HepG2 (cell line): ENCODE data around the gene RPAP3.

Experiments used
- ARNTL ChIP-seq: sonication (generic); formaldehyde crosslinking; IDR thresholded peaks from 2 replicates; pipeline ENCODE4 v1.4.0; 2020; ENCODE audit warnings: mild to moderate bottlenecking, missing genetic modification reagents
- CBX5 ChIP-seq: sonication (generic); formaldehyde crosslinking; IDR thresholded peaks from 2 replicates; pipeline ENCODE4 v1.4.0; 2020; ENCODE audit warnings: missing genetic modification reagents, borderline replicate concordance
- CEBPB ChIP-seq: IDR thresholded peaks from 2 replicates; pipeline ENCODE4 v1.6.1; 2011; ENCODE audit warnings: low read depth, low read length, improper control_type of control experiment, borderline replicate concordance
- FOXP1 ChIP-seq, 2 experiments: fragments of 450-650 bp in 1 of 2; IDR thresholded peaks; 2 replicates each; pipeline ENCODE4 v1.6.1; 2017 to 2018; ENCODE audit warnings: antibody characterized with exemption in 1 of 2
- RORA ChIP-seq: sonication (generic); formaldehyde crosslinking; IDR thresholded peaks from 2 replicates; pipeline ENCODE4 v1.5.0; 2020; ENCODE audit warnings: mild to moderate bottlenecking, missing genetic modification reagents, moderate library complexity
- SIN3A ChIP-seq: IDR thresholded peaks from 2 replicates; pipeline ENCODE4 v1.6.1; 2011; ENCODE audit warnings: low read depth, mild to moderate bottlenecking, control low read depth, low read length, borderline replicate concordance
- TOPORS ChIP-seq: sonication (generic); formaldehyde crosslinking; IDR thresholded peaks from 2 replicates; pipeline ENCODE4 v1.8.0; 2023; ENCODE audit warnings: mild to moderate bottlenecking, missing genetic modification reagents
- ZKSCAN8 ChIP-seq: IDR thresholded peaks from 2 replicates; pipeline ENCODE4 v1.6.1; 2016; ENCODE audit warnings: borderline replicate concordance, missing genetic modification reagents, missing compliant biosample characterization
- ZNF598 ChIP-seq: sonication (generic); formaldehyde crosslinking; IDR thresholded peaks from 2 replicates; pipeline ENCODE4 v1.5.1; 2020; ENCODE audit warnings: mild to moderate bottlenecking, missing genetic modification reagents, borderline replicate concordance
- TF ChIP-seq, protein P1 (sequence below), 2 experiments: fragments of 450-650 bp in 1 of 2; sonication (generic) in 1 of 2; formaldehyde crosslinking; IDR thresholded peaks; 2 replicates each; pipeline versions ENCODE4 v1.5.0 to v1.8.0; 2020 to 2022; ENCODE audit warnings: mild to moderate bottlenecking in 1 of 2, missing genetic modification reagents in 1 of 2
- TF ChIP-seq, protein P2 (sequence below): IDR thresholded peaks from 2 replicates; pipeline ENCODE4 v1.6.1; 2018; ENCODE audit warnings: missing genetic modification reagents
- TF ChIP-seq, protein P3 (sequence below), 2 experiments: sonication (generic) in 1 of 2; formaldehyde crosslinking in 1 of 2; IDR thresholded peaks; 2 replicates each; pipeline versions ENCODE4 v1.4.0 to v1.6.1; 2018 to 2020; ENCODE audit warnings: missing genetic modification reagents in 2 of 2, borderline replicate concordance in 1 of 2, low read depth in 1 of 2, mild to moderate bottlenecking in 1 of 2, missing biosample characterization in 1 of 2

- no peak for TF ChIP-seq CEBPB
- TF ChIP-seq CBX5 (CRISPR knock-in tag) = no peak
- no peak for TF ChIP-seq ZNF598 (CRISPR knock-in tag)
- TF ChIP-seq TOPORS (CRISPR knock-in tag) = no peak
- TF ChIP-seq, protein P1, sequence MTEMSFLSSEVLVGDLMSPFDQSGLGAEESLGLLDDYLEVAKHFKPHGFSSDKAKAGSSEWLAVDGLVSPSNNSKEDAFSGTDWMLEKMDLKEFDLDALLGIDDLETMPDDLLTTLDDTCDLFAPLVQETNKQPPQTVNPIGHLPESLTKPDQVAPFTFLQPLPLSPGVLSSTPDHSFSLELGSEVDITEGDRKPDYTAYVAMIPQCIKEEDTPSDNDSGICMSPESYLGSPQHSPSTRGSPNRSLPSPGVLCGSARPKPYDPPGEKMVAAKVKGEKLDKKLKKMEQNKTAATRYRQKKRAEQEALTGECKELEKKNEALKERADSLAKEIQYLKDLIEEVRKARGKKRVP (CRISPR knock-in tag; IDR thresholded peaks at IDR 0.05) = no peak
- TF ChIP-seq, protein P2, sequence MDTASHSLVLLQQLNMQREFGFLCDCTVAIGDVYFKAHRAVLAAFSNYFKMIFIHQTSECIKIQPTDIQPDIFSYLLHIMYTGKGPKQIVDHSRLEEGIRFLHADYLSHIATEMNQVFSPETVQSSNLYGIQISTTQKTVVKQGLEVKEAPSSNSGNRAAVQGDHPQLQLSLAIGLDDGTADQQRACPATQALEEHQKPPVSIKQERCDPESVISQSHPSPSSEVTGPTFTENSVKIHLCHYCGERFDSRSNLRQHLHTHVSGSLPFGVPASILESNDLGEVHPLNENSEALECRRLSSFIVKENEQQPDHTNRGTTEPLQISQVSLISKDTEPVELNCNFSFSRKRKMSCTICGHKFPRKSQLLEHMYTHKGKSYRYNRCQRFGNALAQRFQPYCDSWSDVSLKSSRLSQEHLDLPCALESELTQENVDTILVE (CRISPR knock-in tag) = no peak
- no peak for TF ChIP-seq ZKSCAN8 (CRISPR knock-in tag)
- no peak for TF ChIP-seq FOXP1 (IDR thresholded peaks at IDR 0.05)
- no peak for TF ChIP-seq FOXP1 (CRISPR knock-in tag; IDR thresholded peaks at IDR 0.05)
- TF ChIP-seq, protein P3, sequence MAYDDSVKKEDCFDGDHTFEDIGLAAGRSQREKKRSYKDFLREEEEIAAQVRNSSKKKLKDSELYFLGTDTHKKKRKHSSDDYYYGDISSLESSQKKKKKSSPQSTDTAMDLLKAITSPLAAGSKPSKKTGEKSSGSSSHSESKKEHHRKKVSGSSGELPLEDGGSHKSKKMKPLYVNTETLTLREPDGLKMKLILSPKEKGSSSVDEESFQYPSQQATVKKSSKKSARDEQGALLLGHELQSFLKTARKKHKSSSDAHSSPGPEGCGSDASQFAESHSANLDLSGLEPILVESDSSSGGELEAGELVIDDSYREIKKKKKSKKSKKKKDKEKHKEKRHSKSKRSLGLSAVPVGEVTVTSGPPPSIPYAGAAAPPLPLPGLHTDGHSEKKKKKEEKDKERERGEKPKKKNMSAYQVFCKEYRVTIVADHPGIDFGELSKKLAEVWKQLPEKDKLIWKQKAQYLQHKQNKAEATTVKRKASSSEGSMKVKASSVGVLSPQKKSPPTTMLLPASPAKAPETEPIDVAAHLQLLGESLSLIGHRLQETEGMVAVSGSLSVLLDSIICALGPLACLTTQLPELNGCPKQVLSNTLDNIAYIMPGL (CRISPR knock-in tag; IDR thresholded peaks at IDR 0.05; ENCODE audit: borderline replicate concordance in 1 of 2, low read depth in 1 of 2) = no peak
- TF ChIP-seq RORA (CRISPR knock-in tag) = no peak
- TF ChIP-seq SIN3A = no peak
- TF ChIP-seq ARNTL (CRISPR knock-in tag) = no peak
Observed at GRCh38 chr12:47636908-47637780, 68.7 kb downstream of the RPAP3 start.
